ENCODE measurements around the gene BBOX1.

The BBOX1 gene

GRCh38 chr11:27076121-27076589 lies 35.5 kb downstream of the BBOX1 start:
- H3K4me3 ChIP-seq (ENCODE audit: low read length) = no peak overlapping the region
- H3K36me3 ChIP-seq (ENCODE audit: control insufficient read depth, low read length) = no peaks in the 10 kb centered on the region
- no peaks in the 10 kb centered on the region for H4K20me1 ChIP-seq (ENCODE audit: control insufficient read depth, insufficient read depth, low read depth, low read length)
- no peaks in the 10 kb centered on the region for H3K9me3 ChIP-seq (ENCODE audit: control insufficient read depth, insufficient read depth, low read length)
- H3K79me2 ChIP-seq (ENCODE audit: control insufficient read depth, low read length) = no peaks in the 10 kb centered on the region
- TF ChIP-seq CTCF (IDR thresholded peaks at IDR 0.05; ENCODE audit: low read depth, low read length, poor library complexity, severe bottlenecking) (no peak), EZH2phosphoT487 (IDR thresholded peaks at IDR 0.05; ENCODE audit: borderline replicate concordance, low read length) (no peak)
- H3K9me2 ChIP-seq (replicated peaks; ENCODE audit: control insufficient read depth, low read length) = no peaks in the 10 kb centered on the region
- no peaks in the 10 kb centered on the region for H3K27me3 ChIP-seq (ENCODE audit: control insufficient read depth, low read length)
- H3K27ac ChIP-seq (ENCODE audit: low read depth, low read length) = no peak overlapping the region
- no peak overlapping the region for H3K4me2 ChIP-seq (ENCODE audit: low read length)
- H3F3A ChIP-seq (ENCODE audit: control insufficient read depth, insufficient read depth) = no peaks in the 10 kb centered on the region
- no peaks in the 10 kb centered on the region for H3K4me1 ChIP-seq (ENCODE audit: control insufficient read depth, low read length)

- Histone ChIP-seq H3K27ac (ENCODE audit: low read depth, low read length) (no peak overlapping the region), H4K20me1 (ENCODE audit: control insufficient read depth, insufficient read depth, low read depth, low read length) (no peaks in the 10 kb centered on the region), H3K9me2 (replicated peaks; ENCODE audit: control insufficient read depth, low read length) (no peaks in the 10 kb centered on the region), H3K4me3 (ENCODE audit: low read length) (no peak overlapping the region), H3K4me2 (ENCODE audit: low read length) (no peak overlapping the region), H3K27me3 (ENCODE audit: control insufficient read depth, low read length) (no peaks in the 10 kb centered on the region), H3K9me3 (ENCODE audit: control insufficient read depth, insufficient read depth, low read length) (no peaks in the 10 kb centered on the region), H3K4me1 (ENCODE audit: control insufficient read depth, low read length) (no peaks in the 10 kb centered on the region), H3K79me2 (ENCODE audit: control insufficient read depth, low read length) (no peaks in the 10 kb centered on the region), H3F3A (ENCODE audit: control insufficient read depth, insufficient read depth) (no peaks in the 10 kb centered on the region), H3K36me3 (ENCODE audit: control insufficient read depth, low read length) (no peaks in the 10 kb centered on the region)
- TF ChIP-seq EZH2phosphoT487 (IDR thresholded peaks at IDR 0.05; ENCODE audit: borderline replicate concordance, low read length) (no peak), CTCF (IDR thresholded peaks at IDR 0.05; ENCODE audit: low read depth, low read length, poor library complexity, severe bottlenecking) (no peak)
Measured at GRCh38 chr11:27081056-27081455, 40.4 kb downstream of the BBOX1 start.

- no peaks in the 10 kb centered on the region for H3F3A ChIP-seq (ENCODE audit: control insufficient read depth, insufficient read depth)
- H3K79me2 ChIP-seq (ENCODE audit: control insufficient read depth, low read length) = no peaks in the 10 kb centered on the region
- TF ChIP-seq EZH2phosphoT487 (IDR thresholded peaks at IDR 0.05; ENCODE audit: borderline replicate concordance, low read length) = no peak
- TF ChIP-seq CTCF (IDR thresholded peaks at IDR 0.05; ENCODE audit: low read depth, low read length, poor library complexity, severe bottlenecking) = no peak
- no peaks in the 10 kb centered on the region for H3K9me3 ChIP-seq (ENCODE audit: control insufficient read depth, insufficient read depth, low read length)
- H3K4me1 ChIP-seq (ENCODE audit: control insufficient read depth, low read length) = no peaks in the 10 kb centered on the region
- no peak overlapping the region for H3K4me3 ChIP-seq (ENCODE audit: low read length)
- H3K27ac ChIP-seq (ENCODE audit: low read depth, low read length) = no peak overlapping the region
- H3K27me3 ChIP-seq (ENCODE audit: control insufficient read depth, low read length) = no peaks in the 10 kb centered on the region
- H3K9me2 ChIP-seq (replicated peaks; ENCODE audit: control insufficient read depth, low read length) = no peaks in the 10 kb centered on the region
- H4K20me1 ChIP-seq (ENCODE audit: control insufficient read depth, insufficient read depth, low read depth, low read length) = no peaks in the 10 kb centered on the region
- H3K36me3 ChIP-seq (ENCODE audit: control insufficient read depth, low read length) = no peaks in the 10 kb centered on the region
- H3K4me2 ChIP-seq (ENCODE audit: low read length) = no peak overlapping the region
Measured at GRCh38 chr11:27083241-27083640, 42.6 kb downstream of the BBOX1 start.
